ENCODE results near the gene CYB561A3.

Gene CYB561A3

GRCh38 chr11:61378713-61379313 lies 17.1 kb upstream of the CYB561A3 start:
- no peak for DNase-seq (ENCODE audit: low read depth)
- H3K4me3 ChIP-seq (ENCODE audit: low read length): no peak overlapping the region
- no peak for TF ChIP-seq CTCF (conservative IDR thresholded peaks at IDR 0.05; ENCODE audit: low read depth, low read length)

GRCh38 chr11:61377461-61378160 lies 15.9 kb upstream of the CYB561A3 start:
- no peak for TF ChIP-seq CTCF (conservative IDR thresholded peaks at IDR 0.05; ENCODE audit: low read depth, low read length)
- no peak overlapping the region for H3K4me3 ChIP-seq (ENCODE audit: low read length)
- no peak for DNase-seq (ENCODE audit: low read depth)

GRCh38 chr11:61375761-61376108 lies 14.1 kb upstream of the CYB561A3 start:
- no peak for DNase-seq (ENCODE audit: low read depth)
- no peak for TF ChIP-seq CTCF (conservative IDR thresholded peaks at IDR 0.05; ENCODE audit: low read depth, low read length)

GRCh38 chr11:61372659-61373420 lies 11.2 kb upstream of the CYB561A3 start:
- no peak for TF ChIP-seq CTCF (conservative IDR thresholded peaks at IDR 0.05; ENCODE audit: low read depth, low read length)
- H3K4me3 ChIP-seq (ENCODE audit: low read length): no peak overlapping the region
- DNase-seq (ENCODE audit: low read depth): no peak

More at GRCh38 chr11:61375761-61376108, 14.1 kb upstream of the CYB561A3 start:
- H3K4me3 ChIP-seq (ENCODE audit: low read length): no peak overlapping the region

GRCh38 chr11:61370349-61371005 lies 8.8 kb upstream of the CYB561A3 start:
- H3K4me3 ChIP-seq (ENCODE audit: low read length): no peak overlapping the region
- DNase-seq (ENCODE audit: low read depth): no peak
- TF ChIP-seq CTCF (conservative IDR thresholded peaks at IDR 0.05; ENCODE audit: low read depth, low read length): no peak

GRCh38 chr11:61369372-61370348 lies 8.0 kb upstream of the CYB561A3 start:
- no peak for DNase-seq (ENCODE audit: low read depth)
- no peak for TF ChIP-seq CTCF (conservative IDR thresholded peaks at IDR 0.05; ENCODE audit: low read depth, low read length)
- no peak overlapping the region for H3K4me3 ChIP-seq (ENCODE audit: low read length)
